GM12878 (cell line): Measurements from ENCODE around the gene ELP2. TPM values are rescaled to one million over a fixed set of nuclear protein-coding genes. Genes with fewer than 3 reads are reported as not detected.

Source experiments
- ATAC-seq: fragments of 200-7000 bp; cut with Tn5 transposase; 3 replicates; pipeline ENCODE4 v1.9.1; 2020; ENCODE audit warnings: mild to moderate bottlenecking, moderate library complexity
- BruUV-seq: library from RNA; stranded (reverse); fragments of 400-500 nt; replicated peaks from 2 replicates; lab custom pipeline; 2021; lab: Mats Ljungman, UMichigan
- CTCF ChIA-PET: fragments of 300-600 bp; sonication (Branson Sonifier 250); formaldehyde crosslinking; extraction: SDS; loops from one replicate; lab custom pipeline; 2021; ENCODE audit warnings: inconsistent platforms; lab: Yijun Ruan, JAX
- POLR2A ChIA-PET: fragments of 350-600 bp; formaldehyde crosslinking; extraction: SDS; loops from one replicate; lab custom pipeline; 2021; ENCODE audit warnings: inconsistent platforms; lab: Charles Lee
- RAD21 ChIA-PET: fragments of 300-600 bp; sonication (Branson Sonifier 250); formaldehyde crosslinking; loops from one replicate; lab custom pipeline; 2023; ENCODE audit warnings: antibody characterized with exemption; ENCODE audit not compliant: unreplicated experiment; lab: Charles Lee
- SMC1A ChIA-PET: fragments of 300-600 bp; sonication (Branson Sonifier 250); formaldehyde crosslinking; loops from one replicate; lab custom pipeline; 2023; ENCODE audit not compliant: unreplicated experiment, uncharacterized antibody; lab: Charles Lee
- DNase-seq: peaks from one replicate; pipeline ENCODE4 v3.0.0-alpha.2; 2011; ENCODE audit warnings: low read depth, low spot score
- FAIRE-seq: peaks from 3 replicates; lab custom pipeline; 2011; peaks lifted over from hg19 to GRCh38; lab: Jason Lieb, UNC
- H2AFZ ChIP-seq: 2 replicates; pipeline ENCODE4 v1.6.0; 2011; ENCODE audit warnings: low read depth, low read length, control low read depth; ENCODE audit not compliant: control insufficient read depth
- H3K27ac ChIP-seq: 2 replicates; pipeline ENCODE4 v1.5.1; 2011; ENCODE audit warnings: control low read depth; ENCODE audit not compliant: control insufficient read depth, insufficient read depth
- H3K27me3 ChIP-seq, 2 experiments: replicated peaks in 1 of 2; 2 replicates each; pipeline versions ENCODE4 v1.6.0 to v1.6.1; 2011; ENCODE audit warnings: low read length in 1 of 2; ENCODE audit not compliant: control insufficient read depth in 2 of 2, insufficient read depth in 2 of 2
- H3K36me3 ChIP-seq, 2 experiments: 2 replicates each; pipeline ENCODE4 v1.5.1; 2011; ENCODE audit warnings: low read length in 1 of 2; ENCODE audit not compliant: control insufficient read depth in 2 of 2, insufficient read depth in 2 of 2
- H3K4me1 ChIP-seq: 2 replicates; pipeline ENCODE4 v1.6.1; 2011; ENCODE audit warnings: mild to moderate bottlenecking, low read length, moderate library complexity, mixed read lengths; ENCODE audit not compliant: control insufficient read depth, insufficient read depth
- H3K4me2 ChIP-seq: 2 replicates; pipeline ENCODE4 v1.6.0; 2011; ENCODE audit warnings: control low read depth; ENCODE audit not compliant: control insufficient read depth, insufficient read depth
- H3K4me3 ChIP-seq: fragments of 200-600 bp; sonication (generic); 2 replicates; pipeline ENCODE4 v1.5.1; 2016
- H3K79me2 ChIP-seq: 2 replicates; pipeline ENCODE4 v1.6.0; 2011; ENCODE audit warnings: low read length; ENCODE audit not compliant: control insufficient read depth, insufficient read depth
- H3K9ac ChIP-seq: 2 replicates; pipeline ENCODE4 v1.8.0; 2011; ENCODE audit warnings: low read length, control low read depth, mixed read lengths; ENCODE audit not compliant: control insufficient read depth, insufficient read depth
- H3K9me3 ChIP-seq: replicated peaks from 3 replicates; pipeline ENCODE4 v1.5.1; 2011; ENCODE audit warnings: mild to moderate bottlenecking, low read length; ENCODE audit not compliant: control insufficient read depth, insufficient read depth
- H4K20me1 ChIP-seq: 2 replicates; pipeline ENCODE4 v1.6.0; 2011; ENCODE audit not compliant: control insufficient read depth, insufficient read depth
- FOXK2 ChIP-seq: fragments of 450-650 bp; IDR thresholded peaks from 2 replicates; pipeline ENCODE4 v1.6.1; 2017; ENCODE audit warnings: mild to moderate bottlenecking, moderate library complexity
- IKZF2 ChIP-seq, 2 experiments: fragments of 450-650 bp; IDR thresholded peaks; 2 replicates each; pipeline ENCODE4 v1.6.1; 2017; ENCODE audit warnings: mild to moderate bottlenecking in 2 of 2, moderate library complexity in 2 of 2
- NBN ChIP-seq: fragments of 450-650 bp; IDR thresholded peaks from 2 replicates; pipeline ENCODE4 v1.6.1; 2016
- POU2F2 ChIP-seq: IDR thresholded peaks from 3 replicates; pipeline ENCODE4 v1.6.1; 2011; ENCODE audit warnings: low read depth, mild to moderate bottlenecking, low read length, borderline replicate concordance
- WGBS: methylation state at CpG from one replicate; pipeline ENCODE4 v1.1.6; 2016; ENCODE audit warnings: low lambda C conversion rate; ENCODE audit not compliant: insufficient replicate concordance, insufficient coverage; ENCODE audit errors: missing lambda C conversion rate; 5-methylcytosine and 5-hydroxymethylcytosine counted together
- in situ Hi-C: fragments of 300-500 bp; cut with MboI; formaldehyde crosslinking; loops from 9 replicates; pipeline ENCODE4 v1.14.3; 2018; ENCODE audit warnings: mixed read lengths
- intact Hi-C: fragments of 100-400 bp; cut with micrococcal nuclease; formaldehyde crosslinking; loops from one replicate; pipeline ENCODE4 v1.14.2; 2022; ENCODE audit not compliant: unreplicated experiment
- polyA plus RNA-seq, 11 experiments: library from polyadenylated mRNA; depleted of rRNA in 4 of 11; unstranded in 6 of 11; stranded (reverse) in 5 of 11; fragments of >200 nt; fragmentation: Nextera tagmentation in 4 of 11; fragmentation: Illumina TruSeq in 1 of 11; extraction: Ambion mirVana in 4 of 11; extraction: Trizol in 1 of 11; gene quantifications; 1 replicate in 1 of 11; 2 replicates in 10 of 11; pipeline versions ENCODE4 v1.2.1 to v1.2.3, GENCODE V29; 2011 to 2016; ENCODE audit warnings: inconsistent platforms in 2 of 11, missing spikeins in 2 of 11, low read depth in 1 of 11
- total RNA-seq, 4 experiments: library from RNA; depleted of rRNA in 3 of 4; stranded (reverse); fragments of >200 nt in 3 of 4; fragmentation: Illumina TruSeq in 1 of 4; extraction: Trizol in 1 of 4; gene quantifications; 2 replicates each; pipeline versions ENCODE4 v1.2.1 to v1.2.3, GENCODE V29; 2013 to 2021

Gene ELP2
- total and polyA plus RNA-seq, 10 of the 15 experiments (the other 5 are each of a cell fraction or from before 2014, with no cell fraction given) = 56.9 to 134 (median 88.5) TPM

DNA sequence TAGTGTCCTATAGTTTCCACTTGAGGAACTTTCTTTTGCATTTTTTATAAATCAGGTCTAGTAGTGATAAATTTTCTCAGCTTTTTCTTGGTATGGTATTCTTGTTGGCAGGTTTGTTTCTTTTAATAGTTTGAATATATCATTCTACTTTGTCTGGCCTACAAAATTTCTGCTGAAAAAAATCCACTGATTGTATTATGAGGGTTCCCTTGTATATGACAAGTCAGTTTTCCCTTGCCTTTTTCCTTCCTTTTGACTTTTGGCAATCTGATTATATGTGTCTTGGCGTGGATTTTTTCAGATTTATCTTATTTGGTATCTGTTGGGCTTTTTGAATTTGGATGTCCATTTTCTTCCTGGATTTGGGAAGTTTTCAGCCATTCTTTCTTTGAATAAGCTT is 99.5 kb downstream of the ELP2 start:
- 0% methylated on average over 1 of the region's 1 CpG for WGBS
- H3K27me3 ChIP-seq = no peaks in the 10 kb centered on the region
- RAD21 ChIA-PET = no interaction called here
- H3K4me1 ChIP-seq = no peaks in the 10 kb centered on the region
- BruUV-seq = no TSS peak
- H4K20me1 ChIP-seq = no peaks in the 10 kb centered on the region
- H3K79me2 ChIP-seq = no peaks in the 10 kb centered on the region
- H3K4me2 ChIP-seq = no peak overlapping the region
- ATAC-seq = no peak
- POLR2A ChIA-PET = no interaction called here
- in situ Hi-C loops (no loop called here), intact Hi-C loops (no loop called here)
- peaks cover 1% of the 10 kb centered on the region; the same call in 2 of the 3 replicates for H3K9me3 ChIP-seq
- SMC1A ChIA-PET = no interaction called here
- H3K4me3 ChIP-seq = no peak overlapping the region
- FAIRE-seq = no peak
- no peak overlapping the region for H2AFZ ChIP-seq
- no peaks in the 10 kb centered on the region for H3K36me3 ChIP-seq
- CTCF ChIA-PET = no interaction called here
- TF ChIP-seq IKZF2 (IDR thresholded peaks at IDR 0.05) = no peak
- no peak for TF ChIP-seq POU2F2
- no peak for TF ChIP-seq FOXK2
- no peak for TF ChIP-seq NBN
- DNase-seq = no peak
- H3K27ac ChIP-seq = no peak overlapping the region
- no peak overlapping the region for H3K9ac ChIP-seq

Other genes with a start within 250 kb of the ELP2 start
- 38.6 and 45.0 TPM in 2 replicates for gene RPRD1A, start 62.3 kb upstream of the ELP2 start, total RNA-seq (2014; rRNA removed)
- gene RPRD1A, start 62.3 kb upstream of the ELP2 start, total RNA-seq (2014; rRNA removed; fragmentation: Illumina TruSeq; extraction: Trizol) = 36.0 and 36.9 TPM in 2 replicates
- 35.3 and 36.4 TPM in 2 replicates for gene RPRD1A, start 62.3 kb upstream of the ELP2 start, total RNA-seq (2021)
- gene RPRD1A, start 62.3 kb upstream of the ELP2 start, polyA plus RNA-seq (2011; rRNA removed) = 66.2 and 110 TPM in 2 replicates
- 33.6 and 40.2 TPM in 2 replicates for gene RPRD1A, start 62.3 kb upstream of the ELP2 start, polyA plus RNA-seq (2014; fragmentation: Illumina TruSeq; extraction: Trizol)
- 10 to 100 TPM; 16.2 to 19.1 TPM for gene RPRD1A, start 62.3 kb upstream of the ELP2 start, polyA plus RNA-seq (2014; fragmentation: Nextera tagmentation; extraction: Ambion mirVana)
- gene RPRD1A, start 62.3 kb upstream of the ELP2 start, polyA plus RNA-seq (2014; rRNA removed) = 31.2 and 33.8 TPM in 2 replicates
- gene RPRD1A, start 62.3 kb upstream of the ELP2 start, polyA plus RNA-seq (2016; fragmentation: Nextera tagmentation; extraction: Ambion mirVana) = 10 to 100 TPM; 36.8 to 37.5 TPM
- 53.3 and 58.1 TPM in 2 replicates for gene SLC39A6, start 559 bp upstream of the ELP2 start, total RNA-seq (2014; rRNA removed)
- gene SLC39A6, start 559 bp upstream of the ELP2 start, total RNA-seq (2014; rRNA removed; fragmentation: Illumina TruSeq; extraction: Trizol) = 54.8 and 54.9 TPM in 2 replicates
- 31.5 and 31.8 TPM in 2 replicates for gene SLC39A6, start 559 bp upstream of the ELP2 start, total RNA-seq (2021)
- 65.1 and 65.9 TPM in 2 replicates for gene SLC39A6, start 559 bp upstream of the ELP2 start, polyA plus RNA-seq (2011; rRNA removed)
- gene SLC39A6, start 559 bp upstream of the ELP2 start, polyA plus RNA-seq (2014; fragmentation: Illumina TruSeq; extraction: Trizol) = 51.5 and 60.6 TPM in 2 replicates
- gene SLC39A6, start 559 bp upstream of the ELP2 start, polyA plus RNA-seq (2014; fragmentation: Nextera tagmentation; extraction: Ambion mirVana) = 10 to 100 TPM; 12.4 to 19.5 TPM
- 27.7 and 34.1 TPM in 2 replicates for gene SLC39A6, start 559 bp upstream of the ELP2 start, polyA plus RNA-seq (2014; rRNA removed)
- gene SLC39A6, start 559 bp upstream of the ELP2 start, polyA plus RNA-seq (2016; fragmentation: Nextera tagmentation; extraction: Ambion mirVana) = 10 to 100 TPM; 38.7 to 43.9 TPM
- gene MOCOS, start 57.6 kb downstream of the ELP2 start, total RNA-seq (2014; rRNA removed) = 0.34 and 0.49 TPM in 2 replicates
- 0.31 and 0.41 TPM in 2 replicates for gene MOCOS, start 57.6 kb downstream of the ELP2 start, total RNA-seq (2014; rRNA removed; fragmentation: Illumina TruSeq; extraction: Trizol)
- 0.35 and 0.38 TPM in 2 replicates for gene MOCOS, start 57.6 kb downstream of the ELP2 start, total RNA-seq (2021)
- gene MOCOS, start 57.6 kb downstream of the ELP2 start, polyA plus RNA-seq (2011; rRNA removed) = 0.56 and 1.1 TPM in 2 replicates
- 0.21 and 0.24 TPM in 2 replicates for gene MOCOS, start 57.6 kb downstream of the ELP2 start, polyA plus RNA-seq (2014; fragmentation: Illumina TruSeq; extraction: Trizol)
- gene MOCOS, start 57.6 kb downstream of the ELP2 start, polyA plus RNA-seq (2014; fragmentation: Nextera tagmentation; extraction: Ambion mirVana) = under 1 TPM; 0.16 to 0.26 TPM
- gene MOCOS, start 57.6 kb downstream of the ELP2 start, polyA plus RNA-seq (2014; rRNA removed) = 0.46 and 0.58 TPM in 2 replicates
- gene MOCOS, start 57.6 kb downstream of the ELP2 start, polyA plus RNA-seq (2016; fragmentation: Nextera tagmentation; extraction: Ambion mirVana) = under 1 TPM; 0.25 to 0.47 TPM
- 10.8 and 13.5 TPM in 2 replicates for gene FHOD3, start 167.8 kb downstream of the ELP2 start, total RNA-seq (2014; rRNA removed)
- gene FHOD3, start 167.8 kb downstream of the ELP2 start, total RNA-seq (2014; rRNA removed; fragmentation: Illumina TruSeq; extraction: Trizol) = 10.3 and 11.0 TPM in 2 replicates
- gene FHOD3, start 167.8 kb downstream of the ELP2 start, total RNA-seq (2021) = 10.7 and 11.4 TPM in 2 replicates
- 26.4 and 26.7 TPM in 2 replicates for gene FHOD3, start 167.8 kb downstream of the ELP2 start, polyA plus RNA-seq (2011; rRNA removed)
- 11.6 and 12.8 TPM in 2 replicates for gene FHOD3, start 167.8 kb downstream of the ELP2 start, polyA plus RNA-seq (2014; fragmentation: Illumina TruSeq; extraction: Trizol)
- gene FHOD3, start 167.8 kb downstream of the ELP2 start, polyA plus RNA-seq (2014; fragmentation: Nextera tagmentation; extraction: Ambion mirVana) = under 1 TPM; 0.77 to 0.90 TPM
- 9.6 and 10.0 TPM in 2 replicates for gene FHOD3, start 167.8 kb downstream of the ELP2 start, polyA plus RNA-seq (2014; rRNA removed)
- 1 to 10 TPM; 2.0 to 2.4 TPM for gene FHOD3, start 167.8 kb downstream of the ELP2 start, polyA plus RNA-seq (2016; fragmentation: Nextera tagmentation; extraction: Ambion mirVana)